H9 (cell line): ENCODE measurements around the gene SLC35E4. TPM values are rescaled to one million over a fixed set of nuclear protein-coding genes. Genes with fewer than 3 reads are reported as not detected.
"Not testable (repeated sequence)": the region's sequence is repeated elsewhere in the genome, so short reads cannot be mapped to it uniquely, and the experiment has no call there.

ENCODE experiments used
- DNase-seq: peaks from one replicate; pipeline ENCODE4 v3.0.0-alpha.2; 2017
- H2AFZ ChIP-seq: one replicate; pipeline ENCODE4 v1.6.1; 2013; ENCODE audit warnings: mild to moderate bottlenecking, low read length, control low read depth, moderate library complexity
- H2AK5ac ChIP-seq: 2 replicates; pipeline ENCODE4 v1.6.1; 2013; ENCODE audit warnings: low read length, control low read depth, mixed read lengths; ENCODE audit not compliant: insufficient read length
- H2BK120ac ChIP-seq: one replicate; pipeline ENCODE4 v1.6.1; 2013; ENCODE audit warnings: low read depth, mild to moderate bottlenecking, low read length, control low read depth, inconsistent platforms; ENCODE audit not compliant: poor library complexity, severe bottlenecking
- H2BK12ac ChIP-seq: 2 replicates; pipeline ENCODE4 v1.6.1; 2013; ENCODE audit warnings: low read length, control low read depth, mixed read lengths, low read depth; ENCODE audit not compliant: insufficient read length
- H2BK15ac ChIP-seq: 2 replicates; pipeline ENCODE4 v1.6.1; 2013; ENCODE audit warnings: low read depth, low read length, control low read depth
- H2BK20ac ChIP-seq: one replicate; pipeline ENCODE4 v1.6.1; 2013; ENCODE audit warnings: low read depth, mild to moderate bottlenecking, low read length, control low read depth, inconsistent platforms; ENCODE audit not compliant: poor library complexity, severe bottlenecking
- H2BK5ac ChIP-seq: 2 replicates; pipeline ENCODE4 v1.6.1; 2013; ENCODE audit warnings: low read length, control low read depth, mixed read lengths; ENCODE audit not compliant: insufficient read length
- H3K14ac ChIP-seq: 2 replicates; pipeline ENCODE4 v1.6.1; 2013; ENCODE audit warnings: low read length, control low read depth; ENCODE audit not compliant: insufficient read depth
- H3K18ac ChIP-seq: 2 replicates; pipeline ENCODE4 v1.6.1; 2013; ENCODE audit warnings: low read depth, mild to moderate bottlenecking, mixed read lengths, low read length, control low read depth; ENCODE audit not compliant: insufficient read length
- H3K23ac ChIP-seq: 2 replicates; pipeline ENCODE4 v1.6.1; 2013; ENCODE audit warnings: low read length, control low read depth, mixed read lengths, low read depth; ENCODE audit not compliant: insufficient read length
- H3K23me2 ChIP-seq: 2 replicates; pipeline ENCODE4 v1.6.1; 2013; ENCODE audit warnings: low read depth, mild to moderate bottlenecking, mixed read lengths, low read length, control low read depth; ENCODE audit not compliant: insufficient read length, poor library complexity, severe bottlenecking
- H3K27ac ChIP-seq: 2 replicates; pipeline ENCODE4 v1.5.1; 2013; ENCODE audit warnings: low read length, control low read depth, mixed read lengths, low read depth; ENCODE audit not compliant: insufficient read length
- H3K27me3 ChIP-seq: 2 replicates; pipeline ENCODE4 v1.6.1; 2013; ENCODE audit warnings: low read length, control low read depth, inconsistent platforms; ENCODE audit not compliant: insufficient read depth
- H3K4ac ChIP-seq: 2 replicates; pipeline ENCODE4 v1.6.1; 2013; ENCODE audit warnings: low read depth, mild to moderate bottlenecking, control low read depth, inconsistent platforms, low read length, moderate library complexity
- H3K4me1 ChIP-seq: 2 replicates; pipeline ENCODE4 v1.6.1; 2013; ENCODE audit warnings: low read length, control low read depth, inconsistent platforms; ENCODE audit not compliant: insufficient read depth
- H3K4me2 ChIP-seq: 2 replicates; pipeline ENCODE4 v1.6.1; 2013; ENCODE audit warnings: low read length, control low read depth, mixed read lengths; ENCODE audit not compliant: insufficient read length, insufficient read depth
- H3K56ac ChIP-seq: 2 replicates; pipeline ENCODE4 v1.6.1; 2013; ENCODE audit warnings: low read depth, mild to moderate bottlenecking, mixed read lengths, low read length, control low read depth; ENCODE audit not compliant: insufficient read length
- H3K79me1 ChIP-seq: 2 replicates; pipeline ENCODE4 v1.6.1; 2013; ENCODE audit warnings: low read depth, mild to moderate bottlenecking, moderate library complexity, low read length, control low read depth, inconsistent platforms; ENCODE audit not compliant: insufficient read depth, poor library complexity, severe bottlenecking
- H3K79me2 ChIP-seq: 2 replicates; pipeline ENCODE4 v1.6.1; 2013; ENCODE audit warnings: low read length, control low read depth, inconsistent platforms; ENCODE audit not compliant: insufficient read depth
- H3K9ac ChIP-seq: 2 replicates; pipeline ENCODE4 v1.6.1; 2013; ENCODE audit warnings: low read length, control low read depth, mixed read lengths; ENCODE audit not compliant: insufficient read length; ENCODE audit errors: extremely low read depth
- H3K9me3 ChIP-seq: one replicate; pipeline ENCODE4 v1.6.1; 2013; ENCODE audit warnings: low read depth, low read length, inconsistent platforms; ENCODE audit not compliant: control insufficient read depth
- H3T11ph ChIP-seq: one replicate; pipeline ENCODE4 v1.6.1; 2013; ENCODE audit warnings: mild to moderate bottlenecking, low read length, control low read depth, inconsistent platforms
- H4K20me1 ChIP-seq: one replicate; pipeline ENCODE4 v1.6.1; 2013; ENCODE audit not compliant: control insufficient read depth, insufficient read length, insufficient read depth
- H4K5ac ChIP-seq: 2 replicates; pipeline ENCODE4 v1.6.1; 2013; ENCODE audit warnings: low read depth, mild to moderate bottlenecking, mixed read lengths, low read length, control low read depth; ENCODE audit not compliant: insufficient read length
- H4K8ac ChIP-seq: replicated peaks from 2 replicates; pipeline ENCODE4 v1.6.1; 2013; ENCODE audit warnings: low read length, control low read depth, mixed read lengths, low read depth; ENCODE audit not compliant: insufficient read length
- H4K91ac ChIP-seq: 2 replicates; pipeline ENCODE4 v1.6.1; 2013; ENCODE audit warnings: low read depth, mild to moderate bottlenecking, moderate library complexity, mixed read lengths, low read length, control low read depth; ENCODE audit not compliant: insufficient read length
- H3K27ac Mint-ChIP-seq, 3 experiments: 2 replicates in 2 of 3; 3 replicates in 1 of 3; pipeline ENCODE4 v1.8.0; 2020 to 2021; ENCODE audit warnings: mixed read lengths in 3 of 3, mild to moderate bottlenecking in 1 of 3, moderate library complexity in 1 of 3
- H3K27me3 Mint-ChIP-seq: 2 replicates; pipeline ENCODE4 v1.8.0; 2021; ENCODE audit warnings: low read depth, mild to moderate bottlenecking, moderate library complexity, mixed read lengths
- H3K36me3 Mint-ChIP-seq, 3 experiments: 2 replicates in 2 of 3; 3 replicates in 1 of 3; pipeline ENCODE4 v1.8.0; 2020 to 2021; ENCODE audit warnings: low read depth in 3 of 3, mixed read lengths in 3 of 3; ENCODE audit not compliant: insufficient read depth in 1 of 3
- H3K4me1 Mint-ChIP-seq, 2 experiments: 2 replicates each; pipeline ENCODE4 v1.8.0; 2020; ENCODE audit warnings: mixed read lengths in 2 of 2
- H3K4me3 Mint-ChIP-seq, 2 experiments: 2 replicates in 1 of 2; 3 replicates in 1 of 2; pipeline ENCODE4 v1.8.0; 2020 to 2021; ENCODE audit warnings: mild to moderate bottlenecking in 2 of 2, mixed read lengths in 2 of 2, moderate library complexity in 1 of 2
- H3K9me3 Mint-ChIP-seq, 2 experiments: 2 replicates in 1 of 2; 3 replicates in 1 of 2; pipeline ENCODE4 v1.8.0; 2020; ENCODE audit warnings: mild to moderate bottlenecking in 2 of 2, mixed read lengths in 2 of 2, moderate library complexity in 1 of 2
- WGBS: extraction: QIAGEN DNeasy Blood & Tissue Kit; methylation state at CpG from one replicate; pipeline ENCODE4 v1.1.7; 2013; ENCODE audit warnings: missing lambda C conversion rate, low lambda C conversion rate, mixed read lengths; ENCODE audit not compliant: insufficient read length; ENCODE audit errors: extremely low coverage; 5-methylcytosine and 5-hydroxymethylcytosine counted together
- total RNA-seq: library from RNA; stranded (reverse); gene quantifications from 2 replicates; pipeline ENCODE4 v1.2.1, GENCODE V29; 2021

The SLC35E4 gene
- total RNA-seq, 1 experiment from 2014 or later, result 3.7 TPM

DNA sequence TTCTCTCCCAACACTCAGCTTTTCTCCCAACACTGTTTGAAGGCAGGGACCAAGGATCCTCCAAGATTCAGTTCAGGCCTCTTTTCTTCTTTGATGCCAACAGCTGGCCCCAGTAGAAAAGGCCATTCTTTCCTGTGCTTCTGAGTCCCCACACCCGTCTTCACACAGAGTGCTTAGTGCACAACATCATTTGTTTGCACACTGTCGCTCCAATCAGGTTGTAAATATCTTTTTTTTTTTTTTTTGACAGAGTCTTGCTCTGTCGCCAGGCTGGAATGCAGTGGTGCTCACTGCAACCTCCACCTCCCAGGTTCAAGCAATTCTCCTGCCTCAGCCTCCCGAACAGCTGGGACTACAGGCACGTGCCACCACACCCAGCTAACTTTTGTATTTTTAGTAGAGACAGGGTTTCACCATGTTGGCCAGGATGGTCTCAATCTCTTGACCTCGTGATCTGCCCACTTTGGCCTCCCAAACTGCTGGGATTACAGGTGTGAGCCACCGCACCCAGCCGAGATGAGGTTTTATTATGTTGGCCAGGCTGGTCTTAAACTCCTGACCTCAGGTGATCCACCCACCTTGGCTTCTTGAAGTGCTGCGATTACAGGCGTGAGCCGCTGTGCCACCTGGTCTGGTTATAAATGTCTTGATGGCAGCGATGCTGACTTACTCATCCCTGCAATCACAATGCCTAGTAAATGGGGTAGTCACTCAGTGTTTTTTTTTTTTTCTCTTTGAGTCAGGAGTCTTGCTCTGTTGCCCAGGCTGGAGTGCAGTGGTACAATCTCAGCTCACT, 44.5 kb downstream of the SLC35E4 start:
- WGBS, result no CpG with 5 or more reads among the region's 12 CpGs
- H3K4me1 ChIP-seq, H3K14ac ChIP-seq, H3K4me2 ChIP-seq, H3K27ac ChIP-seq, H4K91ac ChIP-seq, H2BK5ac ChIP-seq, H3K27me3 ChIP-seq, H3T11ph ChIP-seq, H3K9me3 ChIP-seq, H3K9ac ChIP-seq, H3K4me3 Mint-ChIP-seq, H3K56ac ChIP-seq, H3K18ac ChIP-seq, H4K20me1 ChIP-seq, H3K4ac ChIP-seq, DNase-seq, H3K36me3 Mint-ChIP-seq, H2BK120ac ChIP-seq, H2BK20ac ChIP-seq, H4K5ac ChIP-seq, H3K9me3 Mint-ChIP-seq, H3K23me2 ChIP-seq, H2AFZ ChIP-seq, H3K27me3 Mint-ChIP-seq, H3K79me1 ChIP-seq, H2AK5ac ChIP-seq, H4K8ac ChIP-seq, H3K23ac ChIP-seq, H2BK15ac ChIP-seq, H3K27ac Mint-ChIP-seq, H2BK12ac ChIP-seq, H3K79me2 ChIP-seq: not testable (repeated sequence)
- H3K4me1 Mint-ChIP-seq, result peaks cover 28 to 29% of the 10 kb centered on the region in 2 experiments
